ENCODE data around the gene RNASE7.

Gene RNASE7

DNA sequence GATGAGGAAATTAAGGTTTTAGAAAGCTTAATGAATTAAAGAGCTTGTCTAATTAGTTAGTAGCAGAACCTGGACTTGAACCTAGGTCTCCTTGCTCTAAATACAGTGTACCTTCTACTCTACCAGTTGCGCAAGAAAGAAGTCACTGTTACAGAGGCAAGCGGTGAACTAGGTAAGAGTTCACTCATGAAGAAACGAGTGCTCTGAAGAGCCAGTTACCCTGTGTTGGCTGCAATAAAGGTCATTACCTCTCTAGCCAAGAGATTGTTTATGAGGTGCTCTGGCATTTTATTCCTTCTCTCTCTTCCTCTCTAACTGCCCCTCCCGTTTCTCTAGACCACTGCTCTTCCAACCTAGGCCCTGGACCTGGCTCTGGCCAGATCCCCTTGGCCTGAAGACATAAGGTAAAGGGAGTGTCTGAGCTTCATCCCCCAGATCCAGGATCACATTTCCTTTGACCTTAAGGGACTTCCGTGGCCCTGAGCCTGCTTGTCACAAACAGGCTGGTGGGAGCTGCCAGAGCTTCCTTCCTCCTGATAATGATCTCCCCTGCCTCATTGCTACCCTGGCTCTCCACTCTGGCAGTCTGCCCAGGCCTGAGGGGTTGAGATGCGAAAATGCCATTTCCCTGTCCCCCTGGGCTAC lies 1.9 kb downstream of the RNASE7 start:
- DNase-seq: no peak

DNA sequence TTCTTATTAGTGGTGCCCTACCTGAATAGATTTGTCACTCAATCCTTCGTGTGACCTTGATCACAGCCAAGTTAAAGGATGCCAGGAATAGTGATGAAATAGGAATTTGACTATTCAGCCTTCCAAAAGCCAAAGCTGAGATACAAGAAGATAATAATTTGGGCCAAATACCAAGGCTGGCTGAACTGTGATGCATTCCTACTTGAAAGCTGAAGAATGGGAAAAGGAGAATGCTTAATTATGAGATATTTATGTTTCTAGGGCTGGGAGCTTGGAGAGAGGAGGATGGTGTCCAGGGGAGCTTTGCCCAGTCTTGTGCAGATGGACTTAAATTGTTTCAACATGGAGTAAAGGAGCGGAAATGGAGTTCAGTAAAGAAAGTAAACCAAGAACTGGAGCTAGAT lies 5.2 kb downstream of the RNASE7 start:
- DNase-seq: no peak

DNA sequence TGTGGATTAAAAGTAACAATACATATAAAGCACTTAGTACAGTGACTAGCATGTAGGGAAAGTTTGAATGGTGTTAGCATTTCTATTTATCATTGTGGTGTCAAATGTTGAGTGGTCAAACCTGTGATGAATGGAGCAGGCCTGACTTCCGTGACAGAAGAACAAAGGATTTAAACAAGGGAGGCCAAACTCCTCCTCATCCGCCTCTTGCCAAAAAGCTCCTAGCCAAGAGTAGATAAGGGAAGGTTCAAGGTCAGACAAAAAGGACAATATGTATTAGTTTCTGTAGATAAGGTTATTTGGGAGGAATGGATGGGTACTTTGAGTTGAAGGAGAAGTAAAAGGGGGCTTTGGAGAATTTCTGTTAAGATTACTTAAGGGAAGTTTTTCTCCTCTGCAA lies 6.5 kb downstream of the RNASE7 start:
- DNase-seq: no peak

DNA sequence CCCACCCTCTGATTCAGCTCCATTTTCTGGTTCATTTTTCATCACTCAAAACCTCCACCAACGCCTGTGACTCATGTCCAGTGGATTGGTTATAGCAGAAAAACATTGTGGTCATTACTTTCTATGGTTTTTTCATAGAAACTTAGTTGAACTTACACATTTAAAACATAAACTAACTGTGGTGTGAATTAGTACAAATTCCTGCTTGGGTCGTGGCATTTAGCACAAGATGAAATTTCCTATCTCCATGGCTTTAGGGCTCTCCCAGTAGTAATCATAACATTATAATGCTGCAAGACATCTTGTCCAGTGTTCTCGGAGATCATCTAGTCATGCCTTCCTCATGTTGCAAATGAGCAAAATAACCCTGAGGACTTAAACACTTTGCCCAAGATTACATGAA lies 7.1 kb downstream of the RNASE7 start:
- DNase-seq: no peak

DNA sequence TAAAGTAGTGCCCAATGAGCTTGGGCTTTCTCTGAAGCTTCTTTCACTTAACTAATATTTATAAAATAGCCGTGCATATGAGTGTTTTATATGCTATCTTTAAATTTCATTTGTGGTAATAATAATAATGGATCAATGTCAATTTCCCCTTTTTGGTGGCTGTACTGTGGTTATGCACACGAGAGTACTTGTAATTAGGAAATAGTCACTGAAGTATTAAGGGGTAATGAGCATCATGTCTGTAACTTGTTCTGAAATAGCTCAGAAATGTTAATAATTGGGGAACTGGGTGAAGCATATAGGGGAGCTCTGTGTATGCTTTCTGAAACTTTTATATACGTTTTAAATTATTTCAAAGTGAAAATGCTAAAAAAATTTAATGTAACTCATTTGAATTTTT lies 8.4 kb downstream of the RNASE7 start:
- no peak for DNase-seq

DNA sequence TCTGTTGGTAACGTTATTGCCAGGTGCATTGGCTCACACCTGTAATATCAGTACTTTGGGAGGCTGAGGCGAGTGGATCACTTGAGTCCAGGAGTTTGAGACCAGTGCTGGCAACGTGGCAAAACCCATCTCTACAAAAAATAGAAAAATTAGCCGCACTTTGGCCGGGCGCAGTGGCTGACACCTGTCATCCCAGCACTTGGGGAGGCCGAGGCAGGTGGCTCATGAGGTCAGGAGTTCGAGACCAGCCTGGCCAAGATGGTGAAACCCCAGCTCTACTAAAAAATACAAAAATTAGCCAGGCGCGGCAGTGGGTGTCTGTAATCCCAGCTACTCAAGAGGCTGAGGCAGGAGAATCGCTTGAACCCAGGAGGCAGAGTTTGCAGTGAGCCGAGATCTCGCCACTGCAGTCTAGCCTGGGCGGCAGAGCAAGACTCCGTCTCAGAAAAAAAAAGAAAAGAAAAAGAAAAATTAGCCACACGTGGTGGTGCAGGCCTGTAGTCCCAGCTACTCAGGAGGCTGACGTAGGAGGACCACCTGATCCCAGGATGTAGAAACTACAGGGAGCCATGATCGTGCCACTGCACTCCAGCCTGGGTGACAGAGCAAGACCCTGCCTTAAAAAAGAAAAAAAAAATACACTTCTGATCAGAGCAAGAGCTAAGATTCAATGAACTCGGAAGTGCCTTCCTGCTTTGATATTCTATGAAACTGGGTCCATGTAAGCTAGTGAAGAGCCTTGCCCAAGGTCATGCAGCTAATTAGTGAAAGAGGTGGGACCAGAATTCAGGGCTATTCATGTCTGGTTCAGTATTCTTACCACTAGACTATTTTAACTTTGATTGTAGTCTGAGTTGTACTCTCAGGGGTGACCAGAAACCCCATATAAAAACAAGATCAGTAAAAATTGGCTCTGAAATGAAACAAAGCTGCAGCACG lies 11.3 kb downstream of the RNASE7 start:
- DNase-seq: no peak

DNA sequence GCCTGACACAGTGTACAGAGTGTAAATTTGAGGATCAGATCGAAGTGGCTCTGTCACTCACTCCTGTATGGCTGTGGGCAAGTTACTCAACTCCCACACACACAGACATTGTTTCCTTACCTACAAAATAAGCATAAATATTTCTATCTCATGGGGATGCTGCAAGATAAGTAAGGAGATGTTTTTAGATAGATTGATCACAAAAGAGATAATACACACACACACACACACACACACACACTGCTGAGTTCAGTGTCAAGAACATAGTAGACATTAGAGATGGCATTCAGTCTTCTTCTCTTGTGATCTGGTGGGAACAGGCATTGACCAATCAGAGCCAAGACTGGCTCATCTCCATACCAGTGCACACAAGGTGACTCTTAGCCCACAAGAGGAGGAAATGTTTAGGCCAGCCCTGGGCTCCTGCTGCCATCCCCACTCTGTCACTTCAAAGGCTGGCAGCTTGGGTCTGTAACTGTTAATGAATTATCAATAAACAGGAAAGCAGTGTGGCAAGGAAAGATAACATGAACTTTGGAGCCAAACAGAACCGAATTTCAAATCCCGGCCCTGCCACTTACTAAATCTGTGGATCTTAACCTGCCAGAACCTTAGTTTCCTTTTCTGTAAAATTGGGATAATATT lies 12.1 kb downstream of the RNASE7 start:
- no peak for DNase-seq

DNA sequence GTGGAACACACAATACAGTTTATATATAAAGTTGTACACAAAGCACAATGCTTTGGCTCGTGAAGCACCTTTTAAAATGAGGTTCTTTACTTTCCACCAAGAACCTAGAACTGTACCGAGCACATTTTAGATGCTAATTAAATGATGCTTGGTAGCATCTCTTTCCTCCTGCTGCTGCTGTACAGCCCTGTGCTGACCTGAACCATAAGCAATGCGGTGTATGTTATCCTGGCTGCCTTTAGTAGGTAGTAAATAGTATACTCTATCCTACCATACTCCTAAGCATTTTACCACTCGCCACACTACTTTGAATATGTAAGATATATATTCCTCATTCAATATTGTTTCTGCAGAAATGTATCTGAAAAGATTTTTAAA lies 12.6 kb downstream of the RNASE7 start:
- no peak for DNase-seq

DNA sequence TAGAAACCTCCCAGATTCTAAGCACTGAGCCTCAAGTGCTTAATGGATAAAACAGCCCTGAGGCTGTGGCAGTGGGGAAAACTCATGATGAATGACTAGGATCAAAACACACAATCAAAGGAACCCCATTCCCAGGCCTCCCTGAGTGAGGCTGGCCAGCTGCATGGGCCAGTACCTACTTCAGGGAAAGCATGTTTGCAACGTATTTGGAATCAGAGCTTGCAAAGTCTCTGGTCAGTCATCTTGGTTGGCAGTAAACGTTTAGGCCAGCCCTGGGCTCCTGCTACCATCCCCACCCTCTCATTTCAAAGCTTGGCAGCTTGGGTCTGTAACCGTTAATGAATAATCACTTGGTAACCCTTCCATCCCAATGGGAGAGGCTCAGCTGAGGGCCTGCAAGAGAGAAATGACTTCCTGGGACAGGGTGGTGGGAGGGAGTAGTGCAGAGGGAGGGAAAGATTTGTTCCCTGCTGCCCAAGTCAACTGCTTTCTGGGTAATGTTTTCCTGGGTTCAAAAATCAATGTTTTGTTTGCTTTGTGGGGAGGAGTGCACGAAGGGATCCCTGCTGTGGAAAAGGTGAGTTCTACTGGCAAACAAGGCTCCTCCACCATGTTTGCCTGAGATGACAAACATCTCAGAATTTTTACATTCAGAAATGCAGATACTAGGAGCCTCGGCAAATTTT lies 13.4 kb downstream of the RNASE7 start:
- DNase-seq: no peak

DNA sequence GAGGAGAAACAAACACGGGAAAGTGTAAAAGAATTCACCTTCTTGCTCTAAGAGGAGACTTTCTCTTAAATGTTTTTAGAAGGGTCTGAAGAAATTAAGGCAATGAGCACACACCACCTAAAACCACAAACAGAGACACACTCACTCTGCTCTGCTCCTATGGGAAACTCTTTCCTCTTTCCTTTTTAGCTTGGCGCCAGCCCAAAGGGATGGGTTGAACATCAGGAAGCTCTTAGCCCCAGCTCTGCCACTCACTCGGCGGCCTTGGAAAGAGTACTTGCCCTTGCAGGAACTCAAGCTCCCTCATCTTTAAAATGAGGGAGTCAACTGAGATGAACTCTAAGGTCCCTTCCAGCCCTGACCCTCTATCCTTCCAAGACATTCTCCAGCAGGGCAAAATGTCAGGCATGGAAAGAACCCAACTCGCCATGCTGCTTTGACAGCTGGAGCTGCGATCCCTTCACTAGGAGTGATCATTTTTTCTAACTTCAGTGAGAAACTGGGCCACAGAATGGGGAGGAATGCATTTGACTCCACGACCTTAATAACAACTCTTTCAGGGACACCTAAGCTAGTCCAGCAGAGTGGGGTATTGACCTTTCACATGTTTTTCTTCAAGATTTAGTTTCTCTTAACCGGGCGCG lies 14.5 kb downstream of the RNASE7 start:
- DNase-seq: no peak

DNA sequence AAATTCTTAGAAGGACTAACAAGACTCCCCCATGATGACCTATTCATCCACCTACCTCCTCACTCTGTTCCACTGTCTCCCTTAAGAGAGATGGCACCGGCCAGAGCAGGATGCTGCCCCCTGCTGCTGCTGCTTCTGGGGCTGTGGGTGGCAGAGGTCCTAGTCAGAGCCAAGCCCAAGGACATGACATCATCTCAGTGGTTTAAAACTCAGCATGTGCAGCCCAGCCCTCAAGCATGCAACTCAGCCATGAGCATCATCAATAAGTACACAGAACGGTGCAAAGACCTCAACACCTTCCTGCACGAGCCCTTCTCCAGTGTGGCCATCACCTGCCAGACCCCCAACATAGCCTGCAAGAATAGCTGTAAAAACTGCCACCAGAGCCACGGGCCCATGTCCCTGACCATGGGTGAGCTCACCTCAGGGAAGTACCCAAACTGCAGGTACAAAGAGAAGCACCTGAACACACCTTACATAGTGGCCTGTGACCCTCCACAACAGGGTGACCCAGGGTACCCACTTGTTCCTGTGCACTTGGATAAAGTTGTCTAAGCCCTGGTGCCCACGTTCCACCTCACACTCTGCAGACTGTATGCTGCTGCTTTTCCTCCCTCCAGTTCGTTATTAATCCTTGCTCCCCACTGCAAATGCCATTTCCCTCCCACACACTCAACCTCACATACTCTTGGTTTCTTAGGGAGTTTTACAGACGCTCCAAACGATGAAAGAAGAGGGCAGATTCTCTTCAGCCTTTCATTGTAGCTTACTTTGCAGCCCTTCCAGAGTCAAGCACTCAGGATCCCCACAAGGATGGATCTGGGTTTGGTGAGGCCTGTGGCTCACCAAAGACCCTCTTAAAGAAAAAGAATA lies 15.9 kb downstream of the RNASE7 start, which contains the start of gene RNASE8:
RNASE8 (plus strand) TSS at position 20 of the 873 bp plus-strand sequence; CDS start at position 91, 71 bp downstream.
- DNase-seq: no peak

DNA sequence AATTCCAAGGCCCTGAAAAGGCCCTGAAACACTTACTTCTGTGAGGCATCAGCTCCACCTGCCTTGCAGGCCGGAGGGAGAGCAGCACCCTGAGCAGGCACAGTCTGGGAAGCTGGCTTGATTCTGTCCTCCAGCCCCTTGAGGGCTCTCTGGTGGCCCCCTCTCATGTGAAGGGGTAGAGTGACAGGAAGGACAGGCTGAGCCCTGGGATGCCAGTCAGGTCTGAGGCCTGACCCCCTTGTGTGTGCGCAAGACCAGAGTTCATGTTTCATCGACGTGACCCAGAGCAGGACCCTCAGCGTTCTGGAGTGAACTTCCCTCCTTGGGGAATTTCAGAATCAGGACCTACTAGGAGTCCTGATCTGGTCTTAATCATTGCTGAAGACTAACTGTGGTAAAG lies 16.7 kb downstream of the RNASE7 start:
- no peak for DNase-seq

DNA sequence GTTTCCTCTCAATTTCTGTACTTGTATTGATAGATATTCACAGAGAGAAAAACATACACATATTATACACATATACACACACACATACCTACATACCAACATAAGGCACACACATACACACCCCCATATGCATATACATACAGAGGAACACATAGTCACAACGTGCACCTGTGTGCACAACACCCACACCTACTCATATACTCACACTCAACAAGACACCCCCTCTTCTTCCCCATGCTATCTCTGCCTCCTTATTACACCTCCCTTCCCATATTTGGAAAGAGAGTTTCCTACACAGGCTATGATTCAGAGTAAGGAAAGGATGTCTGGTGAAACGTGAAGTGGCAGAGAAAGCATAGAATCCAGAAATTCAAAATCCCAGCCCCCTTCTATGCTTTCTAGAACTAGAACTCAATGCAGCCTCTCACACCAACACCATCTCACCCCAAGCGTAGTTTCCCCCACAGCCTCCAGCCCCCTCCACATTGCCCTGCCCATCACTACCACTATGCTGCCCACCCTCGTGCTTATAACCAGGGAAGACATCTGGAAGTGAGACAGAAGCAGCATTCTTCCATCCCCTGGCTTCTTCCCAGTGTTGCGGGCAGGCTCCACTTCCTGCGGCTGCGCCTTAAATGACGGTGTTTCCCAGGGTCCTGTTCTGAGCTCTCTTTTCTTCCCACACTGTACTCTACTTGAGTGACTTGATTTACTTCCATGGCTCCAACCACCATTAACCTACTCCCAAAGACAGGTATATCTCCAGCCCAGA lies 17.9 kb downstream of the RNASE7 start:
- no peak for DNase-seq

DNA sequence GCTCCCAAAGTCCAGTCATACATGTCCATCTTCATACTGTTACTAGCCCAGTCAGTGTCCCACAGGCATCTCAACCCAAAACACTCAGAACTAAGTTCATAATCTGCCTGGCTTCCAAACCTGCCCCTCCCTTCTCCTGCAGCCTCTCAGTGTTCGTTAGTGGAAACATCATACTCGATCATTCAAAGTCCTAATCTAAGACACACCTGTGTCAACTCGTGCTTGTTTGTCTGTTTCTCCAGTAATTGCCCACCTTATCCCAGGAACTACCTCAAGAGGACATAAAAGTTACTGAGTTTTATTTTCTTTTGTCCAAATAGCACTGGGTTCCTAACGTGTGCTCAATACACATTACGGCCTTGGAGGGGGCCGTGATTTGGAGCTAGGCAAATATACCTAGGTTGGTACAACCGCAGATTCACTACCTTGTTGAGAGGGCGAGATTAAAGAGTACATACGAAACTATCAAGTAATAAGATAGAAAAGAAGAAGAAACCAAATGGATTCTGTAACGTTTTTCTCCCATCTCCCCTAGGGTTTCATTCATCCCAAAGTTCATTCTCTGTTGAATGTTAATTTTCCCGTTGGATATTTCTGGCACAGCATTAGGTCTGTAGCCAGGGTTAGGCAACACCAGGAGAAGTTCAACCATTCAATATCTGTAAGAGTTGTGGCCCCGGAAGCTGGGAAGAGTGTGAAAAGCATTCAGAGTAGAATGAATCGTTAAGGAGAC lies 18.6 kb downstream of the RNASE7 start:
- no peak for DNase-seq

DNA sequence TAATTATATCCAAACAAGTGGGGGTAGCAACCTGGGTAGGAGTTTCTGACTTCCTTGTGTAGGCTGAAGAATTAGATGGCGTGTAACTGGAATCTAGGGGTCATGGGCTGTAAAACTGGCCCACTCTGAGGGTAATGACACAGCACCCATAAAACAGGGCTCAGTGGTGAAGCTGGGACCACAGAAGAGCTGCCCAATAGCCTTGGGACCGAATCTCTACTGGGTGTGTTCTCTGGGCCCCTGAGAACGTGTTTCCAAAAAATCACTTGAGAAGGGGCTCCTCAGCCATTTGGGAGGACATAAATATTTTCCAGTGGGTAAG lies 19.1 kb downstream of the RNASE7 start:
- no peak for DNase-seq

DNA sequence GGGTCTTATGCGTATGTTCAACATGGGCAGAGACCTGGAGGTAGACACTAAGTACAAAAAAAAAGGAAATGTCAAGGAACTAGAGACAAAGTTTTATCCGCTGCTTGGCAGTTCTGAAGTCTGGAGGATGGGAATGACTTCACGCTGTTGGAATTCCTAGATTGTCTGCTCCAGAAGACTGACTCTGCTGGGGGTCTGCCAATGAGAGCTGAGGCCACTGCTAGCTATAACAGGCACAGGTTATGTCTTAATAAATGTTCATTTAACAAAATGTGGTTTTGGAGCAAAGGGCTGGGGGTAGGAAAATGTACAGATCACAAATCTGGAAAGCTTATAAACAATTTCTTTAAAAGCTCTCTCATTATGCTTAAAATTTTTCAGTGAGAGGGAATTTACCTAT lies 21.3 kb downstream of the RNASE7 start:
- DNase-seq: no peak

DNA sequence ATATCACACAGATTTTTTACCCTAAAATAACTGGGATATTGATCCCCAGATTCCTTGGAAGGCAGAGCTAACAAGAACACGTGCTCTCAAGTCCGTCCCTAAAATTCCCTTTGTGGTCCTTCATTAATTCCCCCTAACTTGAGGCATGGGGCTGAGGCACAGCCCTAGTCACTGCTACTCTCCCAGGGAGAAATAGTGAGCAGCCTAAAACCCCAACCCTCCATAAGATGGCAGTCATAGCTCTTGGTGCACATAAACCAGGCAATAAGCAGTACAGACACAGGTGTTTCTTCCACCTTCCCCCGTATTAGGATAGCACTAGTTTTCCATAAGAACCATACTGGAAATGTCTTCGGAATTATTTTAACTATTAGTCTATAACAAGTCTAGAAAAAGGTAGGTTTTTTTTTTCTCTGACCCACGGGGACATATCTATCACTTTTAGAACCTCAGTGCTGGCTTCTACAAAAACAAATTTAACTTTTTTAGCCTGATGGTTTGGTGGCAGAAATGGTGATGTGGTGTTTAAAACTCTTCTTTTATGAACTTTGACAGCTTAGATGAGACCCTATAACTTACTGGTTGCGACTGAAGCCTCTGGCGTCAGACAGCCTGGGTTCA lies 24.8 kb downstream of the RNASE7 start:
- no peak for DNase-seq

DNA sequence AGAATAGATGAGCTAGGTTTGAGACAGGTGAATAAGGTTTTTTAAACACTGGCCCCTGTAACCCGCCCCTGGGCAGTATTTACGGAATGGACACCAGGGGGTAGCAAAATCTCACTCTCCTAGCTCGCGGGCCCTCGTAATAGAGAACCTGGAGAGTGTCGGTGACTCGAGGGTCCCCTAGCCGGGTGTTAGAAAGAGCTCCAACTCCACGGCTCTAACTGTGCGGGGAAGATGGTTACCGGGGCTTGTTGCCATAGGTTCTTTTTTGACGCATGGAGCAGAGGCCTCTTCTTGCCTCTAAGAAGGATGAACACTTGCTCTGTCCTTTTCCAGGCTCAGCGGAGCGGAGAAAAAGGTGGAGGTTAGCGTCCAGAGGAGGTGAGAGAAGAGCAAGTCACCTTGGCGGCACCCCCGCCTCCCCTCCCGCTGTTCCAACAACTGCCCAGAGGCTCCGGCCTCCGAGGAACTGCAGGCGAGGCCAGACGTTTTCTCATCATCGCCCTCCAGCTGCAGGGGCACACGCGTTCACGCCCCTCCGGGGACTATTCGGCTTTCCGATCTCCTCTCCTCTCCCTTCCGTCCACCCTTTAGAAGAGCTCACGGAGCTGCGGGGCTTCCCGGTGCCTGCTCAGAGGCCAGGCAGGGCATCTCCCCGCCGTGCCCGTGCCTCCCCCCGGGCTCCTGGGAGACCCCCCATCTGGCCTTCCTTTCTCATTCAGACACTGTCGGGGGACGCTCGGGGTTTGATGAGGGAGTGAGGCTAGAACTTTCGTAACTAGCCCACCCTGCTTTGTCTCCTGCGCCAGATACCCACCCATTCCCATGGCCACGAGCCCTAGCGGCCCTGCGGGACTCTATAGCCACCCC lies 26.6 kb downstream of the RNASE7 start:
- DNase-seq: no peak

Data from NCI-H2081 treated with DMSO at 0.1 percent for 48 hours (cell line).